Fibroblast of gingiva (primary cell): ENCODE results near the gene CPNE8.

Source experiments
- DNase-seq: peaks from one replicate; pipeline ENCODE4 v3.0.0-alpha.2; 2011; ENCODE audit warnings: low read depth

The CPNE8 gene

GRCh38 chr12:38905480-38906351 lies at the start of gene CPNE8:
TSS of gene CPNE8 (minus strand) at chr12:38905591. CDS start at chr12:38905534, 57 bp downstream.
- peak; percentile 81 for DNase-seq

GRCh38 chr12:38954238-38954873 lies 49.0 kb upstream of the CPNE8 start:
- DNase-seq, result no peak

- no peak for DNase-seq
Measured at GRCh38 chr12:38949363-38949762, 44.0 kb upstream of the CPNE8 start.

- DNase-seq, result no peak
Measured at GRCh38 chr12:38934686-38935085, 29.3 kb upstream of the CPNE8 start.

- DNase-seq, result no peak
Measured at GRCh38 chr12:38934078-38934584, 28.7 kb upstream of the CPNE8 start.

GRCh38 chr12:38932320-38932719 lies 26.9 kb upstream of the CPNE8 start:
- no peak for DNase-seq

- DNase-seq, result no peak
Measured at GRCh38 chr12:38931461-38931860, 26.1 kb upstream of the CPNE8 start.

GRCh38 chr12:38930990-38931389 lies 25.6 kb upstream of the CPNE8 start:
- DNase-seq, result no peak

GRCh38 chr12:38926501-38926900 lies 21.1 kb upstream of the CPNE8 start:
- no peak for DNase-seq

GRCh38 chr12:38921025-38921677 lies 15.8 kb upstream of the CPNE8 start:
- peak; percentile 19 for DNase-seq

- DNase-seq, result peak; percentile 13
Measured at GRCh38 chr12:38919191-38919590, 13.8 kb upstream of the CPNE8 start.

GRCh38 chr12:38915429-38916182 lies 10.2 kb upstream of the CPNE8 start:
- DNase-seq, result no peak

GRCh38 chr12:38912116-38912515 lies 6.7 kb upstream of the CPNE8 start:
- no peak for DNase-seq

GRCh38 chr12:38911611-38912010 lies 6.2 kb upstream of the CPNE8 start:
- no peak for DNase-seq

- no peak for DNase-seq
Measured at GRCh38 chr12:38907201-38907923, 2.0 kb upstream of the CPNE8 start.

- peak; percentile 85 for DNase-seq
Measured at GRCh38 chr12:38906482-38907200, 1.2 kb upstream of the CPNE8 start.

GRCh38 chr12:38904537-38905479 lies 583 bp downstream of the CPNE8 start:
- DNase-seq, result peak; percentile 88

GRCh38 chr12:38903596-38903995 lies 1.8 kb downstream of the CPNE8 start:
- no peak for DNase-seq

GRCh38 chr12:38898001-38898684 lies 7.2 kb downstream of the CPNE8 start:
- no peak for DNase-seq
